ENCODE measurements around the gene GPR146.

DNA sequence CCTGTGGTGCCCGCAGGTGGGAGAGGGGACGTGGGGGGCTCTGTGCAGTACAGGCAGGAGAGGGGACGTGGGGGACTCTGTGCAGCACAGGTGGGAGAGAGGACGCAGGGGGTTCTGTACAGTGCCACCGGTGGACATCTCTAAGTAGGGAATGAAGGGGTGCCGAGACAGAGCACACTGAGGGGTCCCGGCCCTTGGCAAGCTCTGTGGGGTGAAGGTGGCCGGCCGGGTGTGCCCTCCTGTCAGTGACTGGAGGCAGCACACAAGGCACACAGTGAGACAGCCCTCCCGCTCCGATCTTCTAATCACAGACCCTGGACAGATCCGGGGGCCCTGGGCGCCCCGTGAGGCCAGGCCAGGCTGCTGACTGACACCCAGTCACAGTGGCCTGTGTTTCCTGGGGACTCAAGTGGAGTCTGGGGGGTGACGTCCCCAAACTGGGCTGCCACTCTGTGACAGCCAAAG, 11.2 kb downstream of the GPR146 start:
- TF ChIP-seq CTCF (IDR thresholded peaks at IDR 0.05) (no peak), POLR2A (IDR thresholded peaks at IDR 0.05) (no peak), POLR2AphosphoS5 (IDR thresholded peaks at IDR 0.05) (no peak)

Data from stomach (tissue), 4 donors.